ENCODE measurements around the gene MUC2.
"Not testable (repeated sequence)": the region's sequence is repeated elsewhere in the genome, so short reads cannot be mapped to it uniquely, and the experiment has no call there.

Gene MUC2

DNA sequence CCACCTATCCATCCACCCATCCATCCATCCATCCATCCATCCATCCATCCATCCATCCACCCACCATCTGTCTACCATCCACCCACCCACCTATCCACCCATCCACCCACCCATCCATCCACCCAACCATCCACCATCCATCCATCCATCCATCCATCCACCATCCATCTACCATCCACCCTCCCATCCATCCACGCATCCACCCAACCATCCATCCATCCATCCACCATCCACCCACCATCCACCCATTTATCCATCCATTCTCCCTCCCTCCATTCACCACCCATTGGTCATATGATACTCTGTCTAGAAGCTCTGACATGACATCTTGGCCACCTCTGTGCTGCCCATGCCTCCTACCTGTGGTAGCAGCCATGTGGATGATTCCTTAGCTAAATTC is 31.7 kb downstream of the MUC2 start:
- no peak for DNase-seq (ENCODE audit: low read depth in 2 of 2)

DNA sequence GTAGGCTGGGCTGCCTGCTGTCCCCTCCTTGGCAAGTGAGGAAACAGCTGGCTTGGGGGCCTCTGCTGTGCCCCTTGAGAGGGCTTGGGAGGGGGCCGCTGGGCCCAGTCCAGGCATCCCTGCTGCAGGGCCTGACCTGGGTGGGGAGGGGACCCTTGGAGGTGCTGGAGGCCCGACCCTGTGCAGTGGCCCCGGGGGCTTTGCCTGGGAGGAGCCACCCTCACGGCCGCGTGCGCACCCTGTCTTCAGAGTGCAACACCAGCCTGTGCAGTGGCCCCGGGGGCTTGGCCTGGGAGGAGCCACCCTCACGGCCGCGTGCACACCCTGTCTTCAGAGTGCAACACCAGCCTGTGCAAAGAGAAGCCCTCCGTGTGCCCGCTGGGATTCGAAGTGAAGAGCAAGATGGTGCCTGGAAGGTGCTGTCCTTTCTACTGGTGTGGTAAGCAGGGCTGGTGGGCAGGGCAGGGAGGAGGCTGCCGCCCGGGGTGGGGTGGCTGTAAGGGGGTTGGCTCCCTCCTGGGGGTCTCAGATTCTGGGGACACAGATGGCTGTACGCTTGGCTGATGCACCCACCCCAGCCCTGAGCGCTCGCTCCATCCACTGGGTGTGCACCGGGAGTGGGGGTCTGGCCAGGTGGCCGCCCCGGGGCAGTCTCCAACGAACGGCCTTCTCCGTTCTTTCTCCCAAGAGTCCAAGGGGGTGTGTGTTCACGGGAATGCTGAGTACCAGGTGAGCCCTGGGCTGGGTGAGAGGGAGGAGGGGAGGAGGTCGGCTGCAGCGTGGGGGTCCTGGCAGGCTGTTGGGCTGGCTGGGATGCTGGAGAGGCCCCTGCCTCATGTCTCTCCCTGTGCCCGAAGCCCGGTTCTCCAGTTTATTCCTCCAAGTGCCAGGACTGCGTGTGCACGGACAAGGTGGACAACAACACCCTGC is 32.9 kb downstream of the MUC2 start:
- no peak for DNase-seq (ENCODE audit: low read depth in 2 of 2)

DNA sequence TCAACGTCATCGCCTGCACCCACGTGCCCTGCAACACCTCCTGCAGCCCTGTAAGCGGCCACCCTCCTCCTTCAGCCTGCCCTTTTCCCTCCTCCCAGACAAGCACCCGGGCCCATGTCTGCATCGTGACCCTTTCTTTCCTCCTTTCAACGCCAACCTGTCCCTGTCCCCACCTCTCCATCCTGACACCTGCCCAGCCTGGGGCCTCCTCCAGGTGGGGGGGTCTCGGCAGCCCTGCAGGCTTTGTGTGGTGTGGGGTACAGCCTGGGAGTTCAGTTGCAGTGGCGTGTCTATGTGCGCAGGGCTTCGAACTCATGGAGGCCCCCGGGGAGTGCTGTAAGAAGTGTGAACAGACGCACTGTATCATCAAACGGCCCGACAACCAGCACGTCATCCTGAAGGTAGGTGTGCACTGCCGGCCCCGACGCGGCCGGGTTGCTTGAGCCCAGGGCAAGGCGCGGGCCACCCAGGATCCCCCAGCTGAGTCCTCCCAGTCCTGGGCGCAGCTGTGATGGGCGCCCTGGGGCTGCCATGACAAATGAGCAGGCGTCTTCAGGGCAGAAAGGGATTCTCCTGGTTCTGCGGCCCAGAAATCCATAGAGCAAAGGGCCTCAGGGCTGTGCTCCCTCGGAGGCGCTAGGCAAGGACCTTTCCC is 33.7 kb downstream of the MUC2 start:
- DNase-seq (ENCODE audit: low read depth in 2 of 2) = no peak

DNA sequence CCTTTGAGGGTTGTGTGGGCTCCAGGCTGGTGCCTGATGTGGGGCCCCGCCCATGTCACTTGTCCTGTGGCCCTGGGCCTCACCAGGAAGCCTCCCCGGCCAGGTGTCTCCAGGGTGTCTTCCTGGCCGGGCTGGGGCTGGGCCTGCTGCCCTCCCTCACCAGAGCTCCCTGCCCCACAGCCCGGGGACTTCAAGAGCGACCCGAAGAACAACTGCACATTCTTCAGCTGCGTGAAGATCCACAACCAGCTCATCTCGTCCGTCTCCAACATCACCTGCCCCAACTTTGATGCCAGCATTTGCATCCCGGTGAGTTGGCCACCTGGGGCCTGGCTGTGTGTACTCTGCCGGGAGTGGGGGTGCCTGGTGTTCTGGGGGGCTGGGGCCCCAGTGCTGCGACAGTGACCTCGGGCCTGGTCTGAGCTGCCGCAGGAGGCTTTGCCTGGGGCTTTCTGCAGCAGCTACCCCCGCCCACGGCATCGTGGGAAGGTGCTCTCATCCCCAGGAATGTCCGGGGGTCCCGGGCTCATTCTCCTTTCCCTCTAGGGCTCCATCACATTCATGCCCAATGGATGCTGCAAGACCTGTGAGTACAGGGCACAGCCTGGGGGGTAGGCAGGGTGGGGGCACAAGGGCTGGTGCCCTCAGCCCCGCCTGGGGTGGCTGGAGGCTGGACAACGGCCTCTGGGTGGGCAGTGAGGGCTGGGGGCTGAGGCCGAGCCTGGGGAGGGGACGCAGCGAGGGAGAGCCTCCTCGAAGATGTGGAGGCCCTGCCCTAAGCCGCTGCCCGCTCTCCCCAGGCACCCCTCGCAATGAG is 34.6 kb downstream of the MUC2 start:
- no peak for DNase-seq (ENCODE audit: low read depth in 2 of 2)

DNA sequence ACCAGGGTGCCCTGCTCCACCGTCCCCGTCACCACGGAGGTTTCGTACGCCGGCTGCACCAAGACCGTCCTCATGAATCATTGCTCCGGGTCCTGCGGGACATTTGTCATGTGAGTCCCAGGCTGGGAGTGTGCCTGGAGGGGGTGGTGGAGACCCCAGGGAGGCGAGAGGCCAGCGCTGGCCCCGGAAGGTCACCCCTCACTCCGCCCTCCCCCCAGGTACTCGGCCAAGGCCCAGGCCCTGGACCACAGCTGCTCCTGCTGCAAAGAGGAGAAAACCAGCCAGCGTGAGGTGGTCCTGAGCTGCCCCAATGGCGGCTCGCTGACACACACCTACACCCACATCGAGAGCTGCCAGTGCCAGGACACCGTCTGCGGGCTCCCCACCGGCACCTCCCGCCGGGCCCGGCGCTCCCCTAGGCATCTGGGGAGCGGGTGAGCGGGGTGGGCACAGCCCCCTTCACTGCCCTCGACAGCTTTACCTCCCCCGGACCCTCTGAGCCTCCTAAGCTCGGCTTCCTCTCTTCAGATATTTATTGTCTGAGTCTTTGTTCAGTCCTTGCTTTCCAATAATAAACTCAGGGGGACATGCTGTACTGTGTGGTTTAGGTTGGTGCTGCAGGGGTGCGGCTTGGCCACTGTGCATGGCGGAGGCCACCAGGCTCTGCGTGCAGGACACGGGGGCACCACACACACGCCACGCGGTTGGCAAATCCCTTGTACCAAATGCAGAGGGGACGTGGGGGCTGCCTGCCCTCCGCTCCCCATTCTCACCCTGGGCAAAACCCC is 35.4 kb downstream of the MUC2 start:
- no peak for DNase-seq (ENCODE audit: low read depth in 2 of 2)

DNA sequence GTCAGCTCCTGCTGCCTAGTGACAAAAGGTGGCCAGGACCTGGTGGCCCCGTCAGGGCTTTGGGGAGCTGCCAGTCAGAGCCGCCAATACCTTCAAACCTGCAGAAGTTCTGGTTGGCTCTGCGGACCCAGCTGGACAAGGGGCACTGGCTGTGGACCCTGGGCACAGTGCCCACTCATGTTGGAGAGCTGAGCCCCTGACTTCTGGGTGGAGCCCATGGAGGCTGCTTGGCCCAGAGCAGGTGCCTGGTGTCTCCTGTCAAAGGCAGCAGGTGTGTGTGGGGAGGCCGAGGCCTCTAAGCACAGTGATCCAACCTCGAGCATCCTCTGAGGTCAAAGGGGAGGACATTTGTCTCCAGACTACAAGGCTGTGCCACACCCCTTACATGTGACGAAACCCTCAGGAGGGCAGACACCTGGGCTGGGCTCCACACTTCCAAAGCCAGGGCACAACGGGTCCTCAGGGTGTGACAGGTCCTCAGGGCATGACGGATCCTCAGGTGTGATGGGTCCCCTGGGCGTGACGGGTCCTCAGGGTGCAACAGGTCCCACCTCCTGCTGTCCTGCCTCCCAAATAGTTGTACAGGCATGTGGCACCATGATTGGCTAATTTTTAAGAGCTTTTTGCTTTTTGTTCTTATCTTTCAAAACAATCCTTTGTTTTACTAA is 37.0 kb downstream of the MUC2 start:
- no peak for DNase-seq (ENCODE audit: low read depth in 2 of 2)

DNA sequence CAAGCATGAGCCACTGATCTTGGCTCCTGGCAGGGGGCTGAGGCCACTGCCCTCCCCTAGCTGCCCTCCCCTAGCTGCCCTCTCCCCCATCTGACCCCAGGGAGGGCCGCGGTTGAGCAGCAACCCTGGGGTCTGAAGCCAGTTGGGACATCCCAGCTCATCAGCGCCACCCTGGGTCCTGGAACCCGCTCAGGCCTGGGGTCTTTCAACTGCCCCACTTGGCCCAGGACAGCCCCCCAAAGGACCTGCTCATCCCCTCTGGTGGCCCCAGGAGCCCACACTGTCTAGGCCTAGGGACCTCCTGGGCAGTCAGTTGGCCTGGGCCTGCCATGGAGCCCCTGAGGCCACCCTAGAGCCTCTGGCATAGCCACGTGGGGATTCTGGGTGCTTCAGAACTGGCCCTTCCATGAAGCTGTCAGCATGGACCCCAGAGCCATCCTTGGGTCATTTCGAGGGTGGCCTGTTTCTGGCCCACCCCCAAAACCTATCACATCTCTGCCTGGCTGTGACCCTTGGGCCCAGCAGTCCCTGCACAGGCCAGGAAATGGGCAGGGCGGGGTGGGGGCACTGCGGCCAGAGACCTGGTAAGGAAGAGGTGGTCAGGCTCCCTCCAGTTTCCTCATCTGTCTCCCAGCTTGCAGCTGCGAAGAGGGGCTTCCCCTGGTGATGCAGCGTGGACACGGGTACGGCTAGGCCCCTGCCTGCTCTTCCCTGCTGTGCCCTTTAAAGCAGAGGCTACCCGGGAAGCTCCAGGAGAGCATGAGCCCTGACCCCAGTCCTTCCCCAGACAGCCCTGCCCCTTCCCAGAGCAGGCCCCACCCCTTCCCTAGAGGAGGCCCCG is 37.9 kb downstream of the MUC2 start:
- no peak for DNase-seq (ENCODE audit: low read depth in 2 of 2)

DNA sequence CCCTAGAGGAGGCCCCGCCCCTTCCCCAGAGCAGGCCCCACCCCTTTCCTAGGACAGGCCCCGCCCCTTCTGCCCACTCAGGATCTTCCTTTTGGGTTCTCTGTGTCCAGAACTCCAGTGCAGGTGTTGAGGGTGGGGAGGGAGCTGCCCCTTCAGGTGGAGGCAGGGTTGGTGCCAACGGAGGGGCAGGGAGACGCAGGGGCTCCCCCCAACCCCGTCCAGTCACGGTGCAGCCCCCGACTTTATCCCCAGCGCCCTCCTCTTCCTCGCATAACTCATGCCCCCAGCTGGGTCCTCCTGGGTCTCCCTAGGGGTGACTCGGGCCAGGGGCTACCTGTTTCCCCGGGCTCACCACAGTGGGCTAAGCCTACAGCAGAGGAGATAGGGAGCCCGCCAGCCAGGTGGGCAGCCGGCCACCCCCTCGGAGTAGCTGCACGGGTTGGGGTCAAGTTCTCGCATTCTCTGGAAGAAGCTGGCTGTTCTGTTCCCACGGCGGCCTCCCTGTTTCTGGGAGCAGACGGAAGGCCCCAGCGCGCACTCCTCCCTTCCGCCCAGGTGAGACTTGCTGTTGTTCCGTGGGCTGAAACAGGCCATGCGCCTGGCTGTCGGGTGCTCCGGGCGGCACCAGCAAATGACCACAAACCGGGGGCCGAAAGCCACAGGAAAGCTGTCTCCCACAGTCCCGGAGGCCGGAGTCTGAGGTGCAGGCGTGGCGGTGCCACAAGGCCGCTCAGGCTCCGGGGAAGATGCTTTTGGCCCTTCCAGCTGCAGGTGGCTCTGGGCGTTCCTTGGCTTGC is 38.9 kb downstream of the MUC2 start:
- DNase-seq (ENCODE audit: low read depth in 2 of 2) = no peak

DNA sequence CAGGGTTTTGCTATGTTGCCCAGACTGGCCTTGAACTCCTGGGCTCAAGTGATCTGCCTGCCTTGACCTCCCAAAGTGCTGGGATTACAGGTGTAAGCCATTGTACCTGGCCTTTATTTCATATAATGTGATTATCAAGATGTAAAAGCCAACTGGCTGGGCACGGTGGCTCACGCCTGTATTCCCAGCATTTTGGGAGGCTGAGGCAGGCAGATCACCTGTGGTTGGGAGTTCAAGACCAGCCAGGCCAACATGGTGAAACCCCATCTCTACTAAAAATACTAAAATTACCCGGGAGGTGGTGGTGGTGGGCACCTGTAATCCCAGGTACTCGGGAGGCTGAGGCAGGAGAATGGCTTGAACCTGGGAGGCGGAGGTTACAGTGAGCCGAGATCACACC is 40.6 kb downstream of the MUC2 start:
- not testable (repeated sequence) for DNase-seq (ENCODE audit: low read depth in 2 of 2)

DNA sequence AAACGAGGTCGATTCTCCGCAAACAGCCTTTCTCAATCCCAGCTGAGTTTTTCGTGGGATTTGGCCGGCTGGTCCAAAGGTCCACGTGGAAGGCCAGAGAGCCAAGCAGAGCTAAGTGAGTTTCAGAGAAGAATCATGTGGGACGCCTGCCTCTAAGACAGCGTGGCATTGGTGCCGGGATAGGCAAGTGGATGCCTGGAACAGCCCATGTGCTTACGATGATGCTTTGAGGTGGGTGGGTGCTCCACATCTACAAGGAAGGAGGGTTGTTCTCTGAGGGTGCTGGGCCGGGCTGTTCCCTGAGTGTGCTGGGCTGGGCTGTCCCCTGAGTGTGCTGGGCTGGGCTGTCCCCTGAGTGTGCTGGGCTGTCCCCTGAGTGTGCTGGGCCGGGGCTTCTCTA is 41.4 kb downstream of the MUC2 start:
- no peak for DNase-seq (ENCODE audit: low read depth in 2 of 2)

DNA sequence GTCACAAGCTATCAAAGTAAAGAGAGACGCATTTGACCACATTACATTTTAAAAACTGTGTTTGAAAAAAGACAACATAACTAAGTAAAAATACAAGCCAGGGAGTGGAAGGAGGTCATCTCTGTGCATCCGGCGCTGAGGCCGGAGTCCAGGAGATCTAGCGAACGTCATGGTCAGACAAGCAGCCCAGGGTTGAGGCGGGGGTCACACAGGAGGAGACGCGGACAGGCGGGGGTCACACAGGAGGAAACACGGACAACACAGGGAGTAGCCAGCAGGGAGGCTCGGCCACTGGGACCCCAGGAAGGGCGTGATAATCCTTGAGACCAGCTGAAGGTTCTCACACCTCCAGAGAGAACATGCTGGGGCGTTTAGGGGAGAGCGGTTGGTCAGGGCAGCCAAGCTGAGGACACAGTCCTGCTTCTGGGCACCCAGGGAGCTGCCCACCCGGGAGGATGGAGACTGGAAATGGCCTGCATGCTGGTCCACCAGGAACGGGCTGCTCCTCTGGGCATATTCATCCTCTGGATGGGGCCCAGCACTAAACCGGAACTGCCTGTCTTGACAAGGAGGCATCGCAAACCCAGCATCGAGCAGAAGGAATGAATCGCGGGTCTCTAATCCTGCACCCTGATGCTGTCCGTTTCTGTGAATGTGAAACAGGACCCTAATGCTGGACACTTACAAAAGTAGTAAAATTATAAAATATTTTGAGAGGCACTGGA is 42.2 kb downstream of the MUC2 start:
- no peak for DNase-seq (ENCODE audit: low read depth in 2 of 2)

DNA sequence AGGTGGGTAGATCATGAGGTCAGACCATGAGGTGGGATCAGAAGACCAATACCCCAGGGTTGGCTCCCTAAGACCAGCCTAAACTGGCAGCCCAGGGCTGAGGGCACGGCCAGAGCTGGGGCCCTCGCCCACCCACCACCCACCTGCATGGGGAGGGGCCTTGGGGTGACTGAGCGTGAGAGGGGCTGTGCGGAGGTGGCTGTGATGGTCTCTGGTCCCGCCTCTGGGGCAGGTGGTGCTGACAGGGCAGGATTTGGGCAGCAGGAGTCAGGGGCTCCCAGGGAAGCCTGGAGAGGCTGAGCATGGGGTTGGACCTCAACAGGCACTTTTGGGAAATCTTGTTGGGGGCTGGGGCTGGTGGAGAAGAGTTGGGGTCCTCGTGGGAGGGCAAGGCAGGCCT is 43.3 kb downstream of the MUC2 start:
- no peak for DNase-seq (ENCODE audit: low read depth in 2 of 2)

DNA sequence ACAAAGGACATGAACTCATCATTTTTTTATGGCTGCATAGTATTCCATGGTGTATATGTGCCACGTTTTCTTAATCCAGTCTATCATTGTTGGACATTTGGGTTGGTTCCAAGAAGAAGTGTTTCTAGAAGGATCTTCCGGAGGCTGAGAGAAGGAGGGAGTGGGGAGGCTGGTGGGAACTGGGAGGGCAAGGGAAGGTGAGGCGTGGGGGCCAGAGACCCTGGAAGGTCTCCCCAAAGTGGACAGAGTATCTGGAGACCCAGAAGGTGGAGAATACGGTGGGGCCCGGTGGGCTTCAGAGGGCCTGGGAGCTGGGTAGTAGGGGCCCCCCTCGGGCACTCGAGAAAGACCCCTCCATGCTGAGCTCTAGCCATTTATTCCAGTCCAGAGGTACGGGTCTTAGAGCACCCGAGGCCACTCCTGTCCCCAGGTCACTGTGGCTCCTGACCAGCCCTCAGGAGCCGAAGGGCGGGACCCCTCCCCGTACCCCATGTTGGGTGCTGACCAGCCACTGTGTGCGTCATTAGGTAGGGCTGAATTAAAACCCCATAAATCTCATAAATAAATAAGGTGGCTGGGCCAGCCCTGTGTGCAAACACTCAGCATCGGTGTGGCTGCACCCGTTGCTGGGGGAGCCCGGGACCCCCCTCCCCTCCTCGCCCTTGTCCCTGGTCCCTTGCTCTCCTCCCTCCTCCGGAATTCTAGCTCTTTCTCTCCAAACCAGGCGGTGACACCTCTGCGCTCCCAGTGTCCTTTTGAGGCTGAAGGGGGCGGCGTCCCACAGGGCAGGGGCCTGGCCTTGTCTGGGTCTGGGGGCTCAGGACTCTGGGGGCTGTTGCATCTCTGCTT is 44.3 kb downstream of the MUC2 start:
- no peak for DNase-seq (ENCODE audit: low read depth in 2 of 2)

DNA sequence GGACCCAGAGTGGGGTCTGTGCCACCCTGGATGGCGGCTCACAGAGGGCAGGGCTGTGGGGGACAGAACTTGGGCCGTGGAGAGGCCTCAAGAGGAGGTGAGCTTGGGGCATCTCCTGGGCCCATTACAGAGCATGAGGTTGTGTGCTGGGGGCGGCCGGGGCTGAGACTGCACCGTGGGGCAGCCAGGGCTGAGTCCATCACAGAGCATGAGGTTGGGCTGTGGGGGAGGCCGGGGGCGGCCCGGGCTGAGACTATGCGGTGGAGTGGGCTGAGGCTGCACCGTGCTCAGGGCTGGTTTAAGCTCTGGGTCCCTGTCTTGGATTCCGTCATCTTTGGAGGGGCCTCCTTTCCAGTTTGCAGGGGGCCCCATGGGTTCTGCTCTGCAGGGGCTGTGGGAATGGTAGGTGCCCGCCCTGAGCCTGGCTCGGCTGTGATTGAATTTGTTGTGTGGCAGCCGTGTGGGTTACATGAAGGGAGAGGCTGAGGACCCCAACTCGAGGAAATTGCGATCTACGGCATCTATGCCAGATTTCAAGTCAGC is 45.0 kb downstream of the MUC2 start:
- no peak for DNase-seq (ENCODE audit: low read depth in 2 of 2)

DNA sequence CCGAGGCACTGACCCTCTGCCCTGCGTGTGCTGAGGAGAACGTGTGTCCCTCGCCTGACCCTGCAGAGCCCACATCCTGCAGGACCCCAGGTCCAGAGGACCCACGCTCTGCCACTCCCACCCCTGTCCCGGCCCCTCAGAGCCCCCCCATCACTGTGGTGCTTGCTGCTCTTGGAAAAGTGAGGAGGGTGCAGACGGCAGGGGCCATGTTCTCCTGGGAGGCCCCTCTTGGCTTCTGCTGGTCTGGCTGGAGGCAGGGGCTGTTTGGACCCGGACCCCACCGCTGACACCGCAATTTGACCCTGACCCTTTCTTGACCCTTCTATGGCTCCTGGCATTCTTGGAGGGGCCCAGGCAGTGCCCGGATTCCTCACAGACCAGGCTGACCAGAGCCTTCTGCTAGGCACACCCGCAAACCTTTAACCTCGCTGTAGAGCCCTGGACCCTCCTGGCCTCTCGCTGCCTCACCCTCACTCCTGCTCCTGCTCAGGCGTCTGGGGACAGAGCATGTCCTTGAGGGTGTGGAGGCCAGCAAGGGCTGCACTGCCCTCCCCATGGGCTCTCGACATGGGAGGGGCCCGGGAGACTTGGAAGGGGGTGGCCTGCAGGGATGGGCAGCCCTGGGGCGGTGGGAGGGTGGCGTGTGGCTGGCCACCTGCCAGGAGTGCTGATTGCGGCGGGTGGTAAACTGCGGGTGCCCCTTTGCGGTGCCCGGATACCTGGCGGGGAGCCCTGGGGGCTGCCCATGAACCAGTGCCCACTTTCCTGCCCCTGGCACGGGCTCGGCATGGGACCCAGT is 46.1 kb downstream of the MUC2 start:
- no peak for DNase-seq (ENCODE audit: low read depth in 2 of 2)

DNA sequence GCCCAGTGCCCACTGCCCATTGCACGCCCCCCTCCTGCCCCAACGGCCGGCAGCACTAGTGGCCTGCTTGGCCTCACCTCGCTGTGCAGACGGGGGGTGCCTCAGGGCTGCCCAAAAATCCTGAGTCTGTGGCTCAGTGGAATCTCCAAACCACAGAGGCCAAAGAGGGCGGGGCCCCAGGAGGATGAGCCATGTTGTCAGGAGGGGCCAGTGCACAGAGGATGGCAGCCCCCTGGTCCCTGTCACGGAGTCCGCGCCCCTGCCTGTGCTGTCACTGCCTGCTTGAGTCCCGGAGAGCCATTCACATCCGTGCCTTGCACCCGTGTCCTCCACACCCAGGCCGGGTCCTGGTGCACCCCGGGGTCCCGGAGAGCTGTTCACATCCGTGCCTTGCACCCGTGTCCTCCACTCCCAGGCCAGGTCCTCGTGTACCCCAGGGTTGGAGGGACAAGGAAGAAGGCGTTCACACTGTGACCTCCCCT is 46.7 kb downstream of the MUC2 start:
- no peak for DNase-seq (ENCODE audit: low read depth in 2 of 2)

Measured in activated CD4-positive, alpha-beta T cell treated with anti-CD3 and anti-CD28 coated beads for 24 hours (primary cell).